ENCODE results near the gene TMEM108.

The TMEM108 gene

DNA sequence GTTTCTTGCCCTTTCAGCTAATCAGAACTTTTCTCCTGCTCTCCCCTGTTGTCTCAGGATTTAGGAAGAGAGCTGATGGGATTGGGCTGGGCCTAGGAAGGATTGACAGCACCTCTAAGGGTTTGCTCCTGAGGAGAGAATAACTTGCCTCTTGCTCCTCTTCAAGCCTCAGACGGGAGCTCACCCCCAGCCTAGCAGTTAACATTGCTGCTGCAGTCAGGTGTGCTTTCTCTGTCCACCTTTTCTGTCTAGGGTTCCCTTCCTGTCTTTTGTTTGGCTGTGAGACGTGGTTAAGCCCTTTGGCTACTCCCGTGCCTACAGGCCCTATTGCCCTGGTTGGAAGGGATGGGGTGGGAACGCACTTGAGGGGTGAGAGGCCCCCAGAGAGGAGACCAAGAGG, 20.1 kb downstream of the TMEM108 start:
- TF ChIP-seq POLR2AphosphoS5 (IDR thresholded peaks at IDR 0.05; ENCODE audit: low read depth, low read length) (no peak), TAF1 (IDR thresholded peaks at IDR 0.05; ENCODE audit: borderline replicate concordance, low read depth, low read length) (no peak), POLR2A (IDR thresholded peaks at IDR 0.05; ENCODE audit: low read depth, low read length) (no peak)
- FAIRE-seq, result no peak

DNA sequence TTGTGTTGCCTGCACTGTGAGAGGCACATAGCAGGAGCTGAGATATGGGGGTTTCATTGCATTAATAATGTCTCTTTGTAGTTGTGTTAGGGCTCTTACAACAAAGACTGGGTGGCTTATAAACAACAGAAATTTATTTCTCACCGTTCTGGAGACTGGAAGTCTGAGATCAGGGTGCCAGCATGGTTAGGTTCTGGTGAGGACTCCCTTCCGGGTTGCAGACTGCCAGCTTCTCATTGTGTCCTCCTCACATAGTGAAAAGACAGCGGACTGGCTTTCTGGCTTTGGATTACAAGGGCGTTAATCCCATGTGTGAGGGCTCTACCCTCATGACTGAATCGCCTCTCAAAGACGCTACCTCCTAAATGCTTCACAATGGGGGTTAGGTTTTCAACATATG, 20.6 kb downstream of the TMEM108 start:
- no peak for TF ChIP-seq POLR2AphosphoS5 (IDR thresholded peaks at IDR 0.05; ENCODE audit: low read depth, low read length)
- no peak for TF ChIP-seq TAF1 (IDR thresholded peaks at IDR 0.05; ENCODE audit: borderline replicate concordance, low read depth, low read length)
- no peak for TF ChIP-seq POLR2A (IDR thresholded peaks at IDR 0.05; ENCODE audit: low read depth, low read length)
- no peak for FAIRE-seq
- DNase-seq (ENCODE audit: insufficient read length), result no peak

More for the DNA sequence above, 20.1 kb downstream of the TMEM108 start:
- DNase-seq (ENCODE audit: insufficient read length), result no peak

GRCh38 chr3:133065193-133065961, 27.2 kb downstream of the TMEM108 start:
- FAIRE-seq (no peak), DNase-seq (ENCODE audit: insufficient read length) (no peak)
- TF ChIP-seq POLR2AphosphoS5 (IDR thresholded peaks at IDR 0.05; ENCODE audit: low read depth, low read length), result no peak
- TF ChIP-seq POLR2A (IDR thresholded peaks at IDR 0.05; ENCODE audit: low read depth, low read length), result no peak
- no peak for TF ChIP-seq TAF1 (IDR thresholded peaks at IDR 0.05; ENCODE audit: borderline replicate concordance, low read depth, low read length)

GRCh38 chr3:133066026-133066425, 27.8 kb downstream of the TMEM108 start:
- FAIRE-seq (no peak), DNase-seq (ENCODE audit: insufficient read length) (no peak)
- no peak for TF ChIP-seq POLR2A (IDR thresholded peaks at IDR 0.05; ENCODE audit: low read depth, low read length)
- TF ChIP-seq TAF1 (IDR thresholded peaks at IDR 0.05; ENCODE audit: borderline replicate concordance, low read depth, low read length), result no peak
- no peak for TF ChIP-seq POLR2AphosphoS5 (IDR thresholded peaks at IDR 0.05; ENCODE audit: low read depth, low read length)

GRCh38 chr3:133069556-133070286, 31.5 kb downstream of the TMEM108 start:
- FAIRE-seq (no peak), DNase-seq (ENCODE audit: insufficient read length) (no peak)
- no peak for TF ChIP-seq POLR2AphosphoS5 (IDR thresholded peaks at IDR 0.05; ENCODE audit: low read depth, low read length)
- TF ChIP-seq POLR2A (IDR thresholded peaks at IDR 0.05; ENCODE audit: low read depth, low read length), result no peak
- no peak for TF ChIP-seq TAF1 (IDR thresholded peaks at IDR 0.05; ENCODE audit: borderline replicate concordance, low read depth, low read length)

DNA sequence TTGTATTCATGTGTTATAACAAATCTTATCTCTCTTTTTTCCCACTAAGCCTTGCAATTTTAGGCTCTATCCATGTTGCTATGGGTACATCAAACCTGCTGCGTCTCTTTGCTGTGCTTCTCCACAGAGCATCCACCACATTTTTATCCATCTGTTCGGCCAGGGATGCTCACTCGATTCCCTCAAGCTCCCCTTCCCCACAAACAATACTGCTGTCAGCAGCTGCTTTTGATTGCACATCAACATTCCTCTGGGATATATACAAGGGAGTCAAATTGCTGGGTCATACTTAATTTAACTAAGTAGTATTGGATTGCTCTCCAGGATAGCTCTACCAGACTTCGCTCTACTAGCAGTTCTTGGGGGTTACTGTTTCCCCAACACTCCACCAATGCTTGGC, 36.8 kb downstream of the TMEM108 start:
- no peak for FAIRE-seq
- no peak for DNase-seq (ENCODE audit: insufficient read length)

DNA sequence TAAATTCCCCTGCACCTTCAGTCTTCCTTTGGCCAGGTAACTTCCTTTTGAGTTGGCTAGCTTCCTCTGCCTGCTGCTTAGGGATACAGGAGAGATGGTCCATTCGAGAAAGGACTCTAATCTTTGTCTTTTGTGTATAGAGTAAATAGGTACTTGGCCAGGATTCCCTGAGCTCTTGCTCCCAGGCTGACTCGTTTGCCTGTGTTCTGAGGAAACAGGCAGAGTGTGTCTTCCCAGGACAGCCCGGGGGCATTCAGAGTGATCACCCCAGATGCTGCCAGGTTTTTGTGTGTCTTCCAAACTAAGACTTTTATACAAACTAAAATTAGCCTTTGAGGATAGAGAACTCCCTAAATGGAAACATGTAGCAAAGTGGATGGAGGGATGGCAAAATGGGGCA, 39.5 kb downstream of the TMEM108 start:
- no peak for TF ChIP-seq POLR2AphosphoS5 (IDR thresholded peaks at IDR 0.05; ENCODE audit: low read depth, low read length)
- TF ChIP-seq TAF1 (IDR thresholded peaks at IDR 0.05; ENCODE audit: borderline replicate concordance, low read depth, low read length), result no peak
- no peak for TF ChIP-seq POLR2A (IDR thresholded peaks at IDR 0.05; ENCODE audit: low read depth, low read length)
- no peak for FAIRE-seq
- DNase-seq (ENCODE audit: insufficient read length), result no peak

More for the DNA sequence above, 36.8 kb downstream of the TMEM108 start:
- no peak for TF ChIP-seq TAF1 (IDR thresholded peaks at IDR 0.05; ENCODE audit: borderline replicate concordance, low read depth, low read length)
- no peak for TF ChIP-seq POLR2A (IDR thresholded peaks at IDR 0.05; ENCODE audit: low read depth, low read length)
- no peak for TF ChIP-seq POLR2AphosphoS5 (IDR thresholded peaks at IDR 0.05; ENCODE audit: low read depth, low read length)

DNA sequence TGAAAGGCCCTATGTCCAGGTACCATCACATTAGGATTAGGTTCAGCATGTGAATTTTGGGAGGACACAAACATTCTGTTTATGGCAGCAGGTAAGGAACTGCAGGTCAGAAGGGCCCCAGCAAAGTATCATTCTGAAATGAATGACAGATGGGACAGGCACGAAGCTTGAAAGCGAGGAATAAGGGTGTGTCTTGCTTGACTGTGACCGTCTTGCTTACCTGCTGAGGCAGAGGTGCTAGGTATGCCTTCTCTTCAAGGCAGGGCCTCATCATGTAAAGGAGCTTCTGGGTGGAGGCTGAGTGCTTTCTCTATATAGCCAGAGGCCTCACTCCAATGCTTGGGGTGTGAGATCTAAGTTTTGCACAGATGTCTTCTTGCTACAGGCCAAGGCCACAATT, 41.4 kb downstream of the TMEM108 start:
- DNase-seq (ENCODE audit: insufficient read length), result no peak
- TF ChIP-seq TAF1 (IDR thresholded peaks at IDR 0.05; ENCODE audit: borderline replicate concordance, low read depth, low read length) (no peak), POLR2A (IDR thresholded peaks at IDR 0.05; ENCODE audit: low read depth, low read length) (no peak), POLR2AphosphoS5 (IDR thresholded peaks at IDR 0.05; ENCODE audit: low read depth, low read length) (no peak)
- FAIRE-seq, result no peak

DNA sequence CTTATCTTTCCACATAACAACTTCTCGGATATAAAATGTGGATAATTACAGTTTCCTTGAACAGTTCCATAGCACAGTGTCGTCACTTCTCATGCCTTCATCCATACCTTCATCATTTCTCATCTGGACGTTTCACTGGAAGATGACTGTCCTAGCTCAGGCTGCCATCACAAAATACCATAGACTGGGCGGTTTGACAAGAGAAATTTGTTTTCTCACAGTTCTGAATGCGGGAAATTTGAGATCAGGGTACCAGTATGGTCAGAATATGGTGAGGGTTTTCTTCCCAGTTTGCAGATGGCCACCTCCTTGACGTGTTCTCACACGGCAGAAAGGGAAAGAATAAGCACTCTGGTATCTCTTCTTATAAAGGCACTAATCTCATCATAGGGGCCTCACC, 42.8 kb downstream of the TMEM108 start:
- TF ChIP-seq POLR2AphosphoS5 (IDR thresholded peaks at IDR 0.05; ENCODE audit: low read depth, low read length) (no peak), TAF1 (IDR thresholded peaks at IDR 0.05; ENCODE audit: borderline replicate concordance, low read depth, low read length) (no peak), POLR2A (IDR thresholded peaks at IDR 0.05; ENCODE audit: low read depth, low read length) (no peak)
- FAIRE-seq (no peak), DNase-seq (ENCODE audit: insufficient read length) (no peak)

DNA sequence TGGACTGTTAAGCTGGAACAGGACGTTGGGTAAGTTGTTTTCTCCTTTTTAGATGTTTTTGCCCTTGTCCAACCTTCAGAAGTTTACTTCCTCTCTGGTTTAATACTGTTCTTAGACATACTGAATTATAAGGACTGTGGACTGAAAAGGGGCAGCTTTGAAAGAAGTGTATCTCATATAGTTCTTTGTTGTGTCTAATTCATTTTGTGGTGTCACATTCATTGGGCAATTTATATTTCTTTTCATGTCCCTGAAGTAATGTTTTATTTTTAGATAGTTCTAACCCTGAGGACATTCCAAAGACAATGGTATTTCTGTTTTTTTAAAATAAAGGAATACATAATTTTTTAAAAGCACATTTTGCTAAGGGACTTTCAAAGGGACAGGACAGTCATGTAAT, 45.2 kb downstream of the TMEM108 start:
- DNase-seq (ENCODE audit: insufficient read length) (no peak), FAIRE-seq (no peak)
- TF ChIP-seq POLR2A (IDR thresholded peaks at IDR 0.05; ENCODE audit: low read depth, low read length) (no peak), POLR2AphosphoS5 (IDR thresholded peaks at IDR 0.05; ENCODE audit: low read depth, low read length) (no peak), TAF1 (IDR thresholded peaks at IDR 0.05; ENCODE audit: borderline replicate concordance, low read depth, low read length) (no peak)

DNA sequence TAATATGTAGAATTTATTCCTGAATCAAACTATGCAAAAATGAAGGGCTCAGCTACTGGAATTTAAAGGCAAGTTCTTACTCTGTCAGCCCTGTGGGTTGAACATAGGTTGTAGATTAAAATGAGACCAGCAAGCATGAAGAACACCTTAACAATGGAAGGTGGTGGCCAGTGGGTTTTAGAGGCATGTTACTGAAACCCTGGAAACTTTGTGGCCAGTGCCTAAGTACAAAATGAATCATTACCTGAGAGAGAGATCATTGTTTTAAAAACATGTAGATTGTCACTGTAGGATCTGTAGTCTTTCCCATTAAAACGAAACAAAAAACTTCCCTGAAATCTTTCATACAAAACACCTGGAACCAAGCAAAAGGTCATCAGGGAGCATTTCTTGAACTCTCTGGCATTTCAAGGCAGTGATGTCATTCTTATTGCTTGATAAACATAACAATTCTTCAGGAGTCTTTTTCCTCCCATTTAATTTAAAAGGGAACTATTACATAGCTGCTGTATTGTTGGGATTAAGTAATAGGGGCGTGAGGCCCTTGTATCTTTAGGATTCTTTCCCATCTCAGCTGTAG, 51.8 kb downstream of the TMEM108 start:
- no peak for DNase-seq (ENCODE audit: insufficient read length)
- FAIRE-seq, result no peak
- TF ChIP-seq POLR2A (IDR thresholded peaks at IDR 0.05; ENCODE audit: low read depth, low read length) (no peak), TAF1 (IDR thresholded peaks at IDR 0.05; ENCODE audit: borderline replicate concordance, low read depth, low read length) (no peak), POLR2AphosphoS5 (IDR thresholded peaks at IDR 0.05; ENCODE audit: low read depth, low read length) (no peak)
